CD14-positive monocyte (primary cell): ENCODE results near the gene RNF13. TPM values are rescaled to one million over a fixed set of nuclear protein-coding genes. Genes with fewer than 3 reads are reported as not detected.
A peak's percentile ranks its signal among the peaks of the same experiment; 100 is the strongest.

Experiments
- DNase-seq, 3 donors: peaks; one replicate each; pipeline ENCODE4 v3.0.0-alpha.2; 2011 to 2022
- H2AFZ ChIP-seq: 2 replicates; pipeline ENCODE4 v1.6.0; 2012; ENCODE audit warnings: mild to moderate bottlenecking, low read depth, low read length, inconsistent platforms; ENCODE audit not compliant: insufficient read depth, poor library complexity, severe bottlenecking
- H3K27ac ChIP-seq, 2 donors: 1 replicate in 1 of 2; 2 replicates in 1 of 2; pipeline ENCODE4 v1.5.1; 2012 to 2013; ENCODE audit warnings: low read length in 2 of 2, control low read depth in 1 of 2, inconsistent platforms in 1 of 2, low read depth in 1 of 2, mild to moderate bottlenecking in 1 of 2
- H3K27me3 ChIP-seq, 2 donors: one replicate each; pipeline versions ENCODE4 v1.6.0 to v1.6.1; 2011 to 2013; ENCODE audit warnings: low read length in 2 of 2; ENCODE audit not compliant: control insufficient read depth in 2 of 2, insufficient read depth in 2 of 2
- H3K36me3 ChIP-seq, 2 donors: replicated peaks in 1 of 2; 1 replicate in 1 of 2; 2 replicates in 1 of 2; pipeline versions ENCODE4 v1.5.1 to v1.6.1; 2012 to 2013; ENCODE audit warnings: low read length in 2 of 2, control low read depth in 1 of 2, inconsistent platforms in 1 of 2, mild to moderate bottlenecking in 1 of 2; ENCODE audit not compliant: insufficient read depth in 2 of 2, control insufficient read depth in 1 of 2
- H3K4me1 ChIP-seq, 2 donors: 1 replicate in 1 of 2; 2 replicates in 1 of 2; pipeline versions ENCODE4 v1.5.1 to v1.6.1; 2012 to 2013; ENCODE audit warnings: low read length in 2 of 2, control low read depth in 1 of 2, inconsistent platforms in 1 of 2, mild to moderate bottlenecking in 1 of 2, moderate library complexity in 1 of 2; ENCODE audit not compliant: insufficient read depth in 2 of 2, control insufficient read depth in 1 of 2
- H3K4me2 ChIP-seq: replicated peaks from 2 replicates; pipeline ENCODE3; 2012; ENCODE audit warnings: low read length, moderate library complexity, mild to moderate bottlenecking; ENCODE audit not compliant: poor library complexity, severe bottlenecking; ENCODE audit errors: extremely low read depth
- H3K4me3 ChIP-seq, 3 experiments: fragments of 200-600 bp in 1 of 3; sonication (generic) in 1 of 3; replicated peaks in 1 of 3; 1 replicate in 2 of 3; 2 replicates in 1 of 3; pipeline ENCODE4 v1.5.1; 2011 to 2013; ENCODE audit warnings: low read length in 3 of 3, mild to moderate bottlenecking in 3 of 3, control low read depth in 2 of 3, low read depth in 2 of 3, inconsistent platforms in 1 of 3, moderate library complexity in 1 of 3
- H3K79me2 ChIP-seq: 2 replicates; pipeline ENCODE4 v1.6.0; 2012; ENCODE audit warnings: mild to moderate bottlenecking, control low read depth, inconsistent platforms, low read length, moderate library complexity; ENCODE audit not compliant: insufficient read depth
- H3K9ac ChIP-seq: 2 replicates; pipeline ENCODE4 v1.6.0; 2017; ENCODE audit warnings: low read length, mild to moderate bottlenecking; ENCODE audit not compliant: insufficient read depth, poor library complexity, severe bottlenecking
- H3K9me3 ChIP-seq, 2 donors: replicated peaks in 1 of 2; 1 replicate in 1 of 2; 2 replicates in 1 of 2; pipeline versions ENCODE4 v1.5.1 to v1.6.1; 2012 to 2013; ENCODE audit warnings: low read length in 2 of 2, control low read depth in 1 of 2; ENCODE audit not compliant: control insufficient read depth in 1 of 2, insufficient read depth in 1 of 2
- H4K20me1 ChIP-seq: 2 replicates; pipeline ENCODE4 v1.6.0; 2012; ENCODE audit warnings: mild to moderate bottlenecking, low read length, control low read depth, moderate library complexity; ENCODE audit not compliant: insufficient read depth
- H3K27ac Mint-ChIP-seq, 7 donors: one replicate each; pipeline ENCODE4 v1.8.0; 2020; ENCODE audit warnings: mild to moderate bottlenecking in 7 of 7, mixed read lengths in 7 of 7, moderate library complexity in 6 of 7, inconsistent platforms in 2 of 7
- H3K27me3 Mint-ChIP-seq, 3 donors: one replicate each; pipeline ENCODE4 v1.8.0; 2021 to 2022; ENCODE audit warnings: low read depth in 3 of 3, mild to moderate bottlenecking in 3 of 3, mixed read lengths in 3 of 3, moderate library complexity in 3 of 3, inconsistent platforms in 1 of 3
- H3K36me3 Mint-ChIP-seq, 2 donors: one replicate each; pipeline ENCODE4 v1.8.0; 2020; ENCODE audit warnings: mixed read lengths in 2 of 2, inconsistent platforms in 1 of 2, mild to moderate bottlenecking in 1 of 2
- H3K4me1 Mint-ChIP-seq: one replicate; pipeline ENCODE4 v1.8.0; 2020; ENCODE audit warnings: mild to moderate bottlenecking, mixed read lengths
- H3K4me3 Mint-ChIP-seq, 2 donors: one replicate each; pipeline ENCODE4 v1.8.0; 2020; ENCODE audit warnings: mild to moderate bottlenecking in 2 of 2, mixed read lengths in 2 of 2, moderate library complexity in 1 of 2
- H3K9me3 Mint-ChIP-seq, 7 donors: one replicate each; pipeline ENCODE4 v1.8.0; 2020 to 2022; ENCODE audit warnings: mixed read lengths in 7 of 7, mild to moderate bottlenecking in 6 of 7, moderate library complexity in 6 of 7, inconsistent platforms in 2 of 7
- WGBS: methylation state at CpG from one replicate; pipeline ENCODE4 v1.1.5; 2013; ENCODE audit warnings: missing lambda C conversion rate; ENCODE audit not compliant: insufficient coverage; 5-methylcytosine and 5-hydroxymethylcytosine counted together
- intact Hi-C, 2 donors: fragments of 100-400 bp; cut with micrococcal nuclease; formaldehyde crosslinking; loops; one replicate each; pipeline versions ENCODE4 v1.15.0 to v1.15.1; 2023
- polyA plus RNA-seq, 3 donors: library from polyadenylated mRNA; depleted of rRNA in 1 of 3; unstranded in 2 of 3; stranded (reverse) in 1 of 3; fragments of 300-500 nt in 2 of 3; fragments of >200 nt in 1 of 3; fragmentation: Illumina TruSeq in 2 of 3; gene quantifications; 1 replicate in 2 of 3; 2 replicates in 1 of 3; pipeline ENCODE4 v1.2.3, GENCODE V29; 2012 to 2021
- TF ChIP-seq, protein P1 (sequence below): fragments of 200-600 bp; IDR thresholded peaks from one replicate; pipeline ENCODE4 v1.8.0; 2022; ENCODE audit warnings: antibody characterized with exemption, mild to moderate bottlenecking

The RNF13 gene
- polyA plus RNA-seq, 3 donors = 95.4 to 481 (median 462) TPM

DNA sequence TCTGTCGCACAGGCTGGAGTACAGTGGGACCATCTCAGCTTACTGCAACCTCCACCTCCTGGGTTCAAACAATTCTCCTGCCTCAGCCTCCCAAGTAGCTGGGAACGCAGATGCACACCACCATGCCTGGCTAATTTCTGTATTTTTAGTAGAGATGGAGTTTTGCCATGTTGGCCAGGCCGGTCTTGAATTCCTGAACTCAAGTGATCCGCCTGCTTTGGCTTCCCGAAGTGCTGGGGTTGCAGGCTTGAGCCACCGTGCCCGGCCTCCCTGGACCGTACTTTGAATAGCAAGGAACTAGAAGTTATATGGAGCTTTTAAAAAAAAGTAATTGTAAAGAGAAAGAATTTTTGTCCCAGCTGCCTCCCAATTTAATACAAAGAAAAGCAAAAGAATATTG, 12.3 kb upstream of the RNF13 start:
- TF ChIP-seq, protein P1, sequence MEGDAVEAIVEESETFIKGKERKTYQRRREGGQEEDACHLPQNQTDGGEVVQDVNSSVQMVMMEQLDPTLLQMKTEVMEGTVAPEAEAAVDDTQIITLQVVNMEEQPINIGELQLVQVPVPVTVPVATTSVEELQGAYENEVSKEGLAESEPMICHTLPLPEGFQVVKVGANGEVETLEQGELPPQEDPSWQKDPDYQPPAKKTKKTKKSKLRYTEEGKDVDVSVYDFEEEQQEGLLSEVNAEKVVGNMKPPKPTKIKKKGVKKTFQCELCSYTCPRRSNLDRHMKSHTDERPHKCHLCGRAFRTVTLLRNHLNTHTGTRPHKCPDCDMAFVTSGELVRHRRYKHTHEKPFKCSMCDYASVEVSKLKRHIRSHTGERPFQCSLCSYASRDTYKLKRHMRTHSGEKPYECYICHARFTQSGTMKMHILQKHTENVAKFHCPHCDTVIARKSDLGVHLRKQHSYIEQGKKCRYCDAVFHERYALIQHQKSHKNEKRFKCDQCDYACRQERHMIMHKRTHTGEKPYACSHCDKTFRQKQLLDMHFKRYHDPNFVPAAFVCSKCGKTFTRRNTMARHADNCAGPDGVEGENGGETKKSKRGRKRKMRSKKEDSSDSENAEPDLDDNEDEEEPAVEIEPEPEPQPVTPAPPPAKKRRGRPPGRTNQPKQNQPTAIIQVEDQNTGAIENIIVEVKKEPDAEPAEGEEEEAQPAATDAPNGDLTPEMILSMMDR = no peak
- Histone ChIP-seq H3K9ac (no peak overlapping the region), H3K4me3 (no peak overlapping the region), H3K9me3 (no peaks in the 10 kb centered on the region), H3K27ac (no peak overlapping the region), H3K4me2 (no peak overlapping the region), H3K79me2 (no peaks in the 10 kb centered on the region), H4K20me1 (no peaks in the 10 kb centered on the region), H2AFZ (no peak overlapping the region), H3K27me3 (no peaks in the 10 kb centered on the region), H3K36me3 (no peaks in the 10 kb centered on the region), H3K4me1 (peaks cover 0 to 8% of the 10 kb centered on the region in 2 donors)
- H3K27ac Mint-ChIP-seq = no peak overlapping the region
- DNase-seq = no peak
- intact Hi-C loops = no loop called here
- no peak overlapping the region for H3K4me3 Mint-ChIP-seq
- H3K36me3 Mint-ChIP-seq = no peaks in the 10 kb centered on the region
- H3K9me3 Mint-ChIP-seq = peaks cover 0 to 8% (median 3%) of the 10 kb centered on the region in 7 donors
- WGBS = no CpG with 5 or more reads among the region's 8 CpGs
- no peaks in the 10 kb centered on the region for H3K27me3 Mint-ChIP-seq
- peaks cover 24% of the 10 kb centered on the region for H3K4me1 Mint-ChIP-seq

DNA sequence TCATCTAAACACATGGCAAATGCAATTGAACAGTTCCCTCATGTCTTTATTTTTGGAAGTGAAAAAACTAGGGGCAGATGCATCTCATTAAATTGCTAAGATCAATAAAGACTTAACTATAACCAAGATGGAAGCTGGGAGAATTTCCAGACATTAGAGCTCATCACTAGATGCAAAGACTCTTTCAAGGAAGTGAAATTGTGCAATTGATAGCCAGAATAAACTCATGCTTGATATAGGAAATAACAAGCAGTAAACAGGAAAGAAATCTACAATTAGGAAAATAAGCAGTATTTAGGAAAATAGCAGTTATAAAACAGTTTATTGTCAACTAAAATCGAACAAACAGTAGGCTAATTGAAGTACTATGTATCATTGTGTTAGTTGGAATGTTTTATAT, 11.8 kb upstream of the RNF13 start:
- no CpG with 5 or more reads among the region's 1 CpG for WGBS
- Mint-ChIP-seq H3K4me1 (peaks cover 21% of the 10 kb centered on the region), H3K27me3 (peaks cover 0 to under 1% (median 0%) of the 10 kb centered on the region in 3 donors), H3K36me3 (no peaks in the 10 kb centered on the region), H3K4me3 (no peak overlapping the region), H3K9me3 (peaks cover 0 to 8% (median 3%) of the 10 kb centered on the region in 7 donors), H3K27ac (no peak overlapping the region)
- TF ChIP-seq, protein P1 = no peak
- no peak overlapping the region for H2AFZ ChIP-seq
- no peaks in the 10 kb centered on the region for H4K20me1 ChIP-seq
- H3K4me3 ChIP-seq = no peak overlapping the region
- peak in 1 of 3 donors; percentile 35 for DNase-seq
- no peak overlapping the region for H3K9ac ChIP-seq
- H3K36me3 ChIP-seq = no peaks in the 10 kb centered on the region
- no peak overlapping the region for H3K4me2 ChIP-seq
- no peak overlapping the region for H3K27ac ChIP-seq
- no peaks in the 10 kb centered on the region for H3K27me3 ChIP-seq
- intact Hi-C loops = no loop called here
- peaks cover 0 to 8% of the 10 kb centered on the region in 2 donors for H3K4me1 ChIP-seq
- no peaks in the 10 kb centered on the region for H3K79me2 ChIP-seq
- H3K9me3 ChIP-seq = no peaks in the 10 kb centered on the region
